HG03139 (cell line): ENCODE measurements around the gene SANBR.
"Not testable (repeated sequence)": the region's sequence is repeated elsewhere in the genome, so short reads cannot be mapped to it uniquely, and the experiment has no call there.

Source experiments
- ATAC-seq: cut with Tn5 transposase; IDR thresholded peaks from one replicate; pipeline ENCODE4 v1.9.1; 2021; ENCODE audit not compliant: unreplicated experiment

The SANBR gene

GRCh38 chr2:61065714-61066709, at the start of gene SANBR:
Gene SANBR, plus strand, starts transcription at chr2:61065871. Its CDS starts 4,480 bp downstream, at chr2:61070351.
- ATAC-seq, result peak; percentile 95

GRCh38 chr2:61015976-61016375, 49.7 kb upstream of the SANBR start:
- no peak for ATAC-seq

- no peak for ATAC-seq
These were observed 49.2 kb upstream of the SANBR start for GRCh38 chr2:61016392-61017002.

- peak; percentile 55 for ATAC-seq
These were observed 48.6 kb upstream of the SANBR start for GRCh38 chr2:61017003-61017555.

- peak; percentile 75 for ATAC-seq
These were observed 47.9 kb upstream of the SANBR start, which contains the start of the genes PEX13 and PUS10 for GRCh38 chr2:61017556-61018317. Gene PEX13, plus strand, starts transcription at chr2:61017720. Its CDS starts 40 bp downstream, at chr2:61017760. Gene PUS10, minus strand, starts transcription at chr2:61018255. Its CDS starts 6,365 bp downstream, at chr2:61011890.

GRCh38 chr2:61018318-61018755, 47.3 kb upstream of the SANBR start:
- no peak for ATAC-seq

GRCh38 chr2:61018798-61019197, 46.9 kb upstream of the SANBR start:
- ATAC-seq, result no peak

GRCh38 chr2:61021228-61021660, 44.4 kb upstream of the SANBR start:
- ATAC-seq, result no peak

GRCh38 chr2:61023670-61024069, 42.0 kb upstream of the SANBR start:
- no peak for ATAC-seq

- ATAC-seq, result no peak
These were observed 36.1 kb upstream of the SANBR start for GRCh38 chr2:61029533-61029932.

- ATAC-seq, result not testable (repeated sequence)
These were observed 31.1 kb upstream of the SANBR start for GRCh38 chr2:61034592-61034991.

- not testable (repeated sequence) for ATAC-seq
These were observed 29.0 kb upstream of the SANBR start for GRCh38 chr2:61036643-61037042.

GRCh38 chr2:61042807-61043206, 22.9 kb upstream of the SANBR start:
- ATAC-seq, result no peak

- no peak for ATAC-seq
These were observed 21.0 kb upstream of the SANBR start for GRCh38 chr2:61044636-61045035.

GRCh38 chr2:61045226-61045625, 20.4 kb upstream of the SANBR start:
- ATAC-seq, result no peak

- ATAC-seq, result no peak
These were observed 19.7 kb upstream of the SANBR start for GRCh38 chr2:61045999-61046398.

GRCh38 chr2:61055557-61055956, 10.1 kb upstream of the SANBR start:
- ATAC-seq, result no peak

- no peak for ATAC-seq
These were observed 8.1 kb upstream of the SANBR start for GRCh38 chr2:61057562-61057961.

GRCh38 chr2:61059382-61059781, 6.3 kb upstream of the SANBR start:
- ATAC-seq, result no peak

GRCh38 chr2:61074100-61074499, 8.4 kb downstream of the SANBR start:
- ATAC-seq, result no peak

GRCh38 chr2:61085883-61086282, 20.2 kb downstream of the SANBR start:
- no peak for ATAC-seq
